ENCODE results near the gene C1orf232. TPM values are rescaled to one million over a fixed set of nuclear protein-coding genes. Genes with fewer than 3 reads are reported as not detected.

The C1orf232 gene
- total and polyA plus RNA-seq, 4 donors: not detected

DNA sequence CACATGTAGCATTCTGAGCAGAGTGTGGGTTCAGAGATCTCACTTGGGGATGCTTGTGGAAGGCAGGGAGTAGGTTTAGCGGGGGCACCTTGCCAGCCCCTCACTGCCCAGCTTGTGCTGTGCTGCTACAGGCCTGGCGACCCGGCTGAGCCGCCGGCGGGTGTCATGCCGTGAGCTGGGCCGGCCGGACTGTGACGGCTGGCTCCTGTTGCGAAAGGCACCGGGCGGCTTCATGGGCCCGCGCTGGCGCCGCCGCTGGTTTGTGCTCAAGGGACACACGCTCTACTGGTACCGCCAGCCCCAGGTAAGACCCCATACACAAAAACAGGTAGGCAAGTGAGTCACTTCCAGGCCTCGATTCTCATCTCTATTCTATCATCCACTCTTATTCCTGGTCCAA is 16.1 kb upstream of the C1orf232 start:
- Histone ChIP-seq H3K36me3 (ENCODE audit: control insufficient read depth in 4 of 4, insufficient read depth in 3 of 4, low read depth in 1 of 4, low read length in 3 of 4) (no peaks in the 10 kb centered on the region), H3K4me1 (ENCODE audit: control insufficient read depth in 4 of 4, insufficient read depth in 4 of 4, low read length in 3 of 4) (no peaks in the 10 kb centered on the region), H3K4me3 (ENCODE audit: low read depth in 1 of 3, low read length in 3 of 3) (no peak overlapping the region), H3K9ac (ENCODE audit: low read depth in 1 of 2, low read length in 2 of 2) (no peak overlapping the region), H3K27me3 (ENCODE audit: control insufficient read depth in 4 of 4, insufficient read depth in 4 of 4, low read length in 3 of 4) (no peaks in the 10 kb centered on the region), H3K9me3 (ENCODE audit: control insufficient read depth in 4 of 4, low read length in 3 of 4) (no peaks in the 10 kb centered on the region), H3K27ac (ENCODE audit: low read depth in 1 of 2, low read length in 2 of 2) (no peak overlapping the region)
- TF ChIP-seq TAF1 (conservative IDR thresholded peaks at IDR 0.05): no peak
- no peak for TF ChIP-seq SP1 (IDR thresholded peaks at IDR 0.05)
- TF ChIP-seq, protein P1, sequence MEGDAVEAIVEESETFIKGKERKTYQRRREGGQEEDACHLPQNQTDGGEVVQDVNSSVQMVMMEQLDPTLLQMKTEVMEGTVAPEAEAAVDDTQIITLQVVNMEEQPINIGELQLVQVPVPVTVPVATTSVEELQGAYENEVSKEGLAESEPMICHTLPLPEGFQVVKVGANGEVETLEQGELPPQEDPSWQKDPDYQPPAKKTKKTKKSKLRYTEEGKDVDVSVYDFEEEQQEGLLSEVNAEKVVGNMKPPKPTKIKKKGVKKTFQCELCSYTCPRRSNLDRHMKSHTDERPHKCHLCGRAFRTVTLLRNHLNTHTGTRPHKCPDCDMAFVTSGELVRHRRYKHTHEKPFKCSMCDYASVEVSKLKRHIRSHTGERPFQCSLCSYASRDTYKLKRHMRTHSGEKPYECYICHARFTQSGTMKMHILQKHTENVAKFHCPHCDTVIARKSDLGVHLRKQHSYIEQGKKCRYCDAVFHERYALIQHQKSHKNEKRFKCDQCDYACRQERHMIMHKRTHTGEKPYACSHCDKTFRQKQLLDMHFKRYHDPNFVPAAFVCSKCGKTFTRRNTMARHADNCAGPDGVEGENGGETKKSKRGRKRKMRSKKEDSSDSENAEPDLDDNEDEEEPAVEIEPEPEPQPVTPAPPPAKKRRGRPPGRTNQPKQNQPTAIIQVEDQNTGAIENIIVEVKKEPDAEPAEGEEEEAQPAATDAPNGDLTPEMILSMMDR (IDR thresholded peaks at IDR 0.05; ENCODE audit: low read depth, low read length, missing input control): no peak
- TF ChIP-seq, protein P2, sequence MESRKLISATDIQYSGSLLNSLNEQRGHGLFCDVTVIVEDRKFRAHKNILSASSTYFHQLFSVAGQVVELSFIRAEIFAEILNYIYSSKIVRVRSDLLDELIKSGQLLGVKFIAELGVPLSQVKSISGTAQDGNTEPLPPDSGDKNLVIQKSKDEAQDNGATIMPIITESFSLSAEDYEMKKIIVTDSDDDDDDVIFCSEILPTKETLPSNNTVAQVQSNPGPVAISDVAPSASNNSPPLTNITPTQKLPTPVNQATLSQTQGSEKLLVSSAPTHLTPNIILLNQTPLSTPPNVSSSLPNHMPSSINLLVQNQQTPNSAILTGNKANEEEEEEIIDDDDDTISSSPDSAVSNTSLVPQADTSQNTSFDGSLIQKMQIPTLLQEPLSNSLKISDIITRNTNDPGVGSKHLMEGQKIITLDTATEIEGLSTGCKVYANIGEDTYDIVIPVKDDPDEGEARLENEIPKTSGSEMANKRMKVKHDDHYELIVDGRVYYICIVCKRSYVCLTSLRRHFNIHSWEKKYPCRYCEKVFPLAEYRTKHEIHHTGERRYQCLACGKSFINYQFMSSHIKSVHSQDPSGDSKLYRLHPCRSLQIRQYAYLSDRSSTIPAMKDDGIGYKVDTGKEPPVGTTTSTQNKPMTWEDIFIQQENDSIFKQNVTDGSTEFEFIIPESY (IDR thresholded peaks at IDR 0.05): no peak
- TF ChIP-seq, protein P3, sequence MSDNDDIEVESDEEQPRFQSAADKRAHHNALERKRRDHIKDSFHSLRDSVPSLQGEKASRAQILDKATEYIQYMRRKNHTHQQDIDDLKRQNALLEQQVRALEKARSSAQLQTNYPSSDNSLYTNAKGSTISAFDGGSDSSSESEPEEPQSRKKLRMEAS (IDR thresholded peaks at IDR 0.05): no peak
- TF ChIP-seq JUND (IDR thresholded peaks at IDR 0.05): no peak
- no peak for TF ChIP-seq RXRA (IDR thresholded peaks at IDR 0.05)
- no peak for TF ChIP-seq YY1 (IDR thresholded peaks at IDR 0.05)
- no peak for TF ChIP-seq RAD21 (IDR thresholded peaks at IDR 0.05)
- TF ChIP-seq, protein P4, sequence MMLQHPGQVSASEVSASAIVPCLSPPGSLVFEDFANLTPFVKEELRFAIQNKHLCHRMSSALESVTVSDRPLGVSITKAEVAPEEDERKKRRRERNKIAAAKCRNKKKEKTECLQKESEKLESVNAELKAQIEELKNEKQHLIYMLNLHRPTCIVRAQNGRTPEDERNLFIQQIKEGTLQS (IDR thresholded peaks at IDR 0.05): no peak
- no peak for DNase-seq (ENCODE audit: low spot score)
- WGBS: 96% methylated on average over 21 of the region's 21 CpGs

DNA sequence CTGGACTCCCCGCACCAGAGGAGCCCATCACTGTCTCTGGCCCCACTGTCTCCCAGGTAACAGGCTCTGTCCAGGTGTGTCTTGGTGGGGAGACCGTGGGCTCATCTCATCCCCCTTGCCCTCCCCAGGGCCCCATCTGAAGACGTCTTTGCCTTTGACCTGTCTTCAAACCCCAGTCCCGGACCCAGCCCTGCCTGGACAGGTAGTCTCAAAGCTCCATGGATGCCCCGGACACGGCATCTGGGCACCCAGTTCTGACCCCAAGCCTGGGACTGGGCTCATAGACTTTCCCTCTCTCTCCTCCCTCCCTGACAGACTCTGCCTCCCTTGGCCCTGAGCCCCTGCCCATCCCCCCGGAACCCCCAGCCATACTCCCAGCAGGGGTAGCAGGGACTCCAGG is 15.3 kb upstream of the C1orf232 start:
- Histone ChIP-seq H3K4me1 (ENCODE audit: control insufficient read depth in 4 of 4, insufficient read depth in 4 of 4, low read length in 3 of 4) (no peaks in the 10 kb centered on the region), H3K36me3 (ENCODE audit: control insufficient read depth in 4 of 4, insufficient read depth in 3 of 4, low read depth in 1 of 4, low read length in 3 of 4) (no peaks in the 10 kb centered on the region), H3K4me3 (ENCODE audit: low read depth in 1 of 3, low read length in 3 of 3) (no peak overlapping the region), H3K9ac (ENCODE audit: low read depth in 1 of 2, low read length in 2 of 2) (no peak overlapping the region), H3K9me3 (ENCODE audit: control insufficient read depth in 4 of 4, low read length in 3 of 4) (no peaks in the 10 kb centered on the region), H3K27ac (ENCODE audit: low read depth in 1 of 2, low read length in 2 of 2) (no peak overlapping the region), H3K27me3 (ENCODE audit: control insufficient read depth in 4 of 4, insufficient read depth in 4 of 4, low read length in 3 of 4) (no peaks in the 10 kb centered on the region)
- no peak for TF ChIP-seq FOXA1 (IDR thresholded peaks at IDR 0.05)
- TF ChIP-seq, protein P5, sequence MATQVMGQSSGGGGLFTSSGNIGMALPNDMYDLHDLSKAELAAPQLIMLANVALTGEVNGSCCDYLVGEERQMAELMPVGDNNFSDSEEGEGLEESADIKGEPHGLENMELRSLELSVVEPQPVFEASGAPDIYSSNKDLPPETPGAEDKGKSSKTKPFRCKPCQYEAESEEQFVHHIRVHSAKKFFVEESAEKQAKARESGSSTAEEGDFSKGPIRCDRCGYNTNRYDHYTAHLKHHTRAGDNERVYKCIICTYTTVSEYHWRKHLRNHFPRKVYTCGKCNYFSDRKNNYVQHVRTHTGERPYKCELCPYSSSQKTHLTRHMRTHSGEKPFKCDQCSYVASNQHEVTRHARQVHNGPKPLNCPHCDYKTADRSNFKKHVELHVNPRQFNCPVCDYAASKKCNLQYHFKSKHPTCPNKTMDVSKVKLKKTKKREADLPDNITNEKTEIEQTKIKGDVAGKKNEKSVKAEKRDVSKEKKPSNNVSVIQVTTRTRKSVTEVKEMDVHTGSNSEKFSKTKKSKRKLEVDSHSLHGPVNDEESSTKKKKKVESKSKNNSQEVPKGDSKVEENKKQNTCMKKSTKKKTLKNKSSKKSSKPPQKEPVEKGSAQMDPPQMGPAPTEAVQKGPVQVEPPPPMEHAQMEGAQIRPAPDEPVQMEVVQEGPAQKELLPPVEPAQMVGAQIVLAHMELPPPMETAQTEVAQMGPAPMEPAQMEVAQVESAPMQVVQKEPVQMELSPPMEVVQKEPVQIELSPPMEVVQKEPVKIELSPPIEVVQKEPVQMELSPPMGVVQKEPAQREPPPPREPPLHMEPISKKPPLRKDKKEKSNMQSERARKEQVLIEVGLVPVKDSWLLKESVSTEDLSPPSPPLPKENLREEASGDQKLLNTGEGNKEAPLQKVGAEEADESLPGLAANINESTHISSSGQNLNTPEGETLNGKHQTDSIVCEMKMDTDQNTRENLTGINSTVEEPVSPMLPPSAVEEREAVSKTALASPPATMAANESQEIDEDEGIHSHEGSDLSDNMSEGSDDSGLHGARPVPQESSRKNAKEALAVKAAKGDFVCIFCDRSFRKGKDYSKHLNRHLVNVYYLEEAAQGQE (IDR thresholded peaks at IDR 0.05): no peak
- TF ChIP-seq TAF1 (conservative IDR thresholded peaks at IDR 0.05): no peak
- no peak for TF ChIP-seq FOXA2 (IDR thresholded peaks at IDR 0.05)
- no peak for TF ChIP-seq HNF4A (conservative IDR thresholded peaks at IDR 0.05)
- no peak for TF ChIP-seq JUND (IDR thresholded peaks at IDR 0.05)
- TF ChIP-seq RXRA (IDR thresholded peaks at IDR 0.05): no peak
- TF ChIP-seq, protein P1 (IDR thresholded peaks at IDR 0.05; ENCODE audit: low read depth, low read length, missing input control): no peak
- TF ChIP-seq, protein P3 (IDR thresholded peaks at IDR 0.05): no peak
- TF ChIP-seq EGR1 (IDR thresholded peaks at IDR 0.05; ENCODE audit: low read depth in 2 of 2): no peak
- TF ChIP-seq, protein P2 (IDR thresholded peaks at IDR 0.05): no peak
- TF ChIP-seq RAD21 (IDR thresholded peaks at IDR 0.05): no peak
- TF ChIP-seq HNF4G (IDR thresholded peaks at IDR 0.05): no peak
- TF ChIP-seq, protein P4 (IDR thresholded peaks at IDR 0.05): no peak
- TF ChIP-seq SP1 (IDR thresholded peaks at IDR 0.05): no peak
- no peak for TF ChIP-seq YY1 (IDR thresholded peaks at IDR 0.05)
- no peak for TF ChIP-seq GABPA (IDR thresholded peaks at IDR 0.05 in 1 of 2, conservative IDR thresholded peaks at IDR 0.05 in 1 of 2)
- WGBS: 91% methylated on average over 7 of the region's 7 CpGs
- DNase-seq (ENCODE audit: low spot score): no peak

Data from liver (tissue), 9 donors.